C4-2B (cell line): ENCODE measurements around the gene NUP210.

Experiments
- H3K27ac ChIP-seq: fragments of 450-650 bp; 2 replicates; pipeline ENCODE4 v1.5.1; 2017
- CTCF ChIP-seq: fragments of 450-650 bp; conservative IDR thresholded peaks from 2 replicates; pipeline ENCODE4 v1.5.1; 2017; ENCODE audit warnings: mild to moderate bottlenecking
- ZFX ChIP-seq: fragments of 450-650 bp; IDR thresholded peaks from 2 replicates; pipeline ENCODE4 v1.6.1; 2017

NUP210 gene

DNA sequence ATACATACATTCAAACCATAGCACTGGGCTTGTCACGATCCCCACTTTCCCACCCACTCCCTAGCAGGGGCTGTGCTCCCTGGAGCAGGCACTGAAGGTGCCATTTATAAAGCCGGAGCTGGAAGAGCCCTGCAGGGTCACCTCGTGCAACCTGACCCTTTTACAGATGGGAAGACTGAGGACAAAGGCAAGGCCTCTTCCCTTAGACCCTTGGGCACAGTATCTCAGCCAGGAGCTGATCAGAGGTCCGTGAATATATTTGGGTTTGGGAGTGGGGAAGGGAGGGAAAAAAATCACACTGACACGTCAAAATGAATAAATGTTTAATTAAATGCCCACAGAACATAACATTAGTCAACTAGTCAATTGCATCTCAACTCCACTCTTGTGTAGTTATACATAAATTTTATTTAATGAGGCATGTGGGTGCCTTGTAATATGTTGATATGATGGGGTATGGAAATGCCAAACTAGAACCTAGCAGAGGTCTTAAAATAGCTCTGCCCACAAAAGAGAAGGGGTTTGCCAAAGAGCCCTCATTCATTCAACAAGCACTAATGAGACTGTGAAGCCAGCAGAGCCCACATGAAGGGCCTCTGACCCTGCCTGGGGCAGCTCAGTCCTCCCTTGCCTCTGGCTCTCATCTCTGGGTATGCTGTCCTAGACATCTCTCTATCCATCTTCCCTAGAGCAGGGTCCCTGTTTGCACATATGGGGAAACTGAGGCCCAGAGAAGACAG, 119.4 kb downstream of the NUP210 start:
- H3K27ac ChIP-seq = no peak overlapping the region
- TF ChIP-seq CTCF (no peak), ZFX (no peak)

DNA sequence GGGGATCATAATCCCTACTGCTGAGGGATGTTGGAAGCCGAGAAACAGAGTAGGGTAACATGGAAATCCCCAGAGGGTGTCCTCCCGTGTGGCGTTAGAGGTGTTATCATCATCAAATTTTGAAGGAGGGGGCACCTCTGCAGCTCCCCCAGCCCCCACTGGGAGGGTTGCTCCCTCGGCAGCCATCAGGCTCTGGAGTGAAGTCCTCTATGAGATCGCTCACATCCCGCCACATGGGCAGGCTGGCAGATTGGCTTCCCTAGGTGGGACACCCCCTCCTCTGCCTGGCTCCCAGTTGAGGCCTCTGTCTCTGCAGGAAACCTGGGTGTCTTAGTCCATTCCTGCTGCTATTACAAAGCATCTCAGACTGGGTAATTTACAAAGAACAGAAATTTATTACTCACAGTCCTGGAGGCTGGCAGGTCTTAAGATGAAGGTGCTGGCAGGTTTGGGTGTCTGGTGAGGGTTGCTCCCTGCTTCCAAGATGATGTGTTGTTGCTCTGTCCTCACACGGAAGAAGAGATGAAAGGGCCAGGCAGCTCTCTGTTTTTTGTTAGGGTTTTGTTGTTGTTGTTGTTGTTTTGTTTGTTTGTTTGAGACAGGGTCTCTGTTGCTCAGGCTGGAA, 120.5 kb downstream of the NUP210 start:
- no peak overlapping the region for H3K27ac ChIP-seq
- no peak for TF ChIP-seq CTCF
- no peak for TF ChIP-seq ZFX

GRCh38 chr3:13296662-13297061, 123.5 kb downstream of the NUP210 start:
- no peak for TF ChIP-seq ZFX
- TF ChIP-seq CTCF = no peak
- H3K27ac ChIP-seq = no peak overlapping the region

GRCh38 chr3:13294442-13295351, 125.4 kb downstream of the NUP210 start:
- no peak overlapping the region for H3K27ac ChIP-seq
- TF ChIP-seq ZFX = no peak
- no peak for TF ChIP-seq CTCF

- H3K27ac ChIP-seq = no peak overlapping the region
- TF ChIP-seq CTCF (no peak), ZFX (no peak)
These were observed 127.7 kb downstream of the NUP210 start for GRCh38 chr3:13292375-13292774.

DNA sequence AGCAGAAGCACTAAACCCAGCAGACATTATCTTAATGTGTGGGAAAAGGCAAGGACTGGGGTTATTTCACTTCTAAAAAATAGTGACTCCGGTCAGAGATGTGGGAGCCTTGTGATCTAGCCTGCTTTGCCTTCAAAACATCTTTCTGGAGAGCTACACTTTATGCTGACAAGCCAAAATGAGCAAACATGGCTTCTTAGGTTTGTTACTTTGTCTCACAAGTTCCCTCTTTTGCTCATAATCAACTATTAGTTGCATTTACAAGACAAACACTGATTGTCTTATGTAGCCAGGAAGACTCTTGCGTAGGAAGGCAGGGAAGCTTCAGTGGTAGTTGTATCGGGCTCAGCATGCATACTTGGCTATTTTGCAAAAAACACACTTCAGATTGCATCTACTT, 129.2 kb downstream of the NUP210 start:
- TF ChIP-seq ZFX = no peak
- no peak for TF ChIP-seq CTCF
- H3K27ac ChIP-seq = no peak overlapping the region
